Measurements from ENCODE around the gene NPIPA1. TPM values are rescaled to one million over a fixed set of nuclear protein-coding genes. Genes with fewer than 3 reads are reported as not detected.
"Not testable (repeated sequence)": the region's sequence is repeated elsewhere in the genome, so short reads cannot be mapped to it uniquely, and the experiment has no call there.

The NPIPA1 gene
- total RNA-seq, 2 experiments from 2014 or later, result 104 to 112 TPM

DNA sequence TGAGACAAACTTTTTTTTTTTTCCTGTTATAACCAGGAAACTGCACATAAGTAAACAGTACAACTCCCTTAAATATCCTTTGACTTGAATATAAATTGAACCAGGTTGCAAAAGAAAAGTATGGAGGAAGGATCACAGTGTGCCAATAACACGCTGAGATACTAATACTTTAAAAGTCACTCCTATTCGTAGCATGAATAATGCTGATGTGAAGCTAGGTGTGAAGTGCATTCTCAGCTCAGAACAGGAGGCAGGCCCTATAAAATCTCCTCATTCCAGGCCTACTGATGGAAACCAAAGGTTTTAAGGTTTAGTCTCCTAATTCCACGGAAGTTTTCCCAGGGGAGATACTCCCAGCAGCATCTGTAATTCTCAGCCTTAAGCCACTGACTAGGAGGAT, 62.6 kb downstream of the NPIPA1 start:
- H3K4me3 Mint-ChIP-seq; CTCF ChIA-PET; H3K36me3 Mint-ChIP-seq (ENCODE audit: low read depth); H3K9me3 Mint-ChIP-seq; DNase-seq; POLR2A ChIA-PET; H3K27me3 Mint-ChIP-seq; H3K27ac Mint-ChIP-seq; H3K4me1 Mint-ChIP-seq: not testable (repeated sequence)

Small RNA genes within 50 kb of the gene (microRNA-seq; reads per million reads assigned to microRNA genes)
- gene MIR3180-1 (ENCODE audit: borderline microRNAs expressed, borderline replicate concordance), result not detected
- not detected for gene MIR3670-1 (ENCODE audit: borderline microRNAs expressed, borderline replicate concordance)
- gene MIR6511A1 (ENCODE audit: borderline microRNAs expressed, borderline replicate concordance), result not detected
- not detected for gene MIR6770-1 (ENCODE audit: borderline microRNAs expressed, borderline replicate concordance)

Other genes starting within 250 kb of the NPIPA1 start
- gene PLA2G10, start 243.1 kb upstream of the NPIPA1 start, total RNA-seq, result not detected
- gene NPIPA3, start 234.0 kb upstream of the NPIPA1 start, total RNA-seq, result 1 to 10 TPM; 1.8 to 3.1 TPM
- 1 to 10 TPM; 2.0 to 3.2 TPM for gene NPIPA2, start 194.9 kb upstream of the NPIPA1 start, total RNA-seq
- 10 to 100 TPM; 44.1 to 54.9 TPM for gene NOMO1, start 103.7 kb upstream of the NPIPA1 start, total RNA-seq
- gene PDXDC1, start 37.6 kb downstream of the NPIPA1 start, total RNA-seq, result 10 to 100 TPM; 49.2 to 53.3 TPM
- gene NTAN1, start 118.6 kb downstream of the NPIPA1 start, total RNA-seq, result 10 to 100 TPM; 50.0 to 57.2 TPM
- gene RRN3, start 156.8 kb downstream of the NPIPA1 start, total RNA-seq, result 10 to 100 TPM; 27.4 to 27.9 TPM